GM18508 (cell line): ENCODE results near the gene GTF2H2C.
"Not testable (repeated sequence)": the region's sequence is repeated elsewhere in the genome, so short reads cannot be mapped to it uniquely, and the experiment has no call there.

Experiments
- ATAC-seq: cut with Tn5 transposase; IDR thresholded peaks from one replicate; pipeline ENCODE4 v1.9.1; 2021; ENCODE audit warnings: moderate number of reproducible peaks; ENCODE audit not compliant: insufficient read depth, unreplicated experiment

GTF2H2C gene

DNA sequence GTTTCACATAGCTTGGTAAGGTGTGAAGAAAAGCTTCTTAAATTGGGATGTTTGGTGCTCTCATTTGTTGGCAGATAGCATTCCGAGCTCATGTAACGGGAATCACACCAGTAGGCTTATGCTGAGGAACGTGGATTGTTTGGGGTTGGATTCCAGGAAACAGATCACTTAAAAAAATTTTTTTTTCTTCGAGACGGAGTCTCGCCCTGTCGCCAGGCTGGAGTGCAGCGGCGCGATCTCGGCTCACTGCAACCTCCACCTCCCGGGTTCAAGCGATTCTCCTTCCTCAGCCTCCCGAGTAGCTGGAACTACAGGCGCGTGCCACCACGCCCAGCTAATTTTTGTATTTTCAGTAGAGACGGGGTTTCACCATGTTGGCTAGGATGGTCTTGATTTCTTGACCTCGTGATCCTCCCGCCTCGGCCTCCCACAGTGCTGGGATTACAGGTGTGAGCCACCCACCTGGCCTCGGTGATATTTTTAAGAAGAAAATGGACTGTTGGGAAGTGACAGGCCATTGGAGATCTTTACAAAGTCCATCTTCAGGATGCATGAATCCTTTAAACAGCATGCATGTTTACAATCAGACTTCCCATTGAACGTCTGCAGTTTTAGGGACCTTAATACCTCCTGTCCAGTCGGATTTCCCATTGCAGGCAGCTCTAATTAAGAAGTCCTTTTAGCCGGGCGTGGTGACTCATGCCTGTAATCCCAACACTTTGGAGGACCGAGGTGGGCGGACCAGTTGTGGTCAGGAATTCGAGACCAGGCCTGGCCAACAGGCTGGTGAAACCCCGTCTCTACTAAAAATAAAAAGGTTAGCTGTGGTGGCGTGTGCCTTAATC is 818 bp downstream of the GTF2H2C start:
- not testable (repeated sequence) for ATAC-seq

DNA sequence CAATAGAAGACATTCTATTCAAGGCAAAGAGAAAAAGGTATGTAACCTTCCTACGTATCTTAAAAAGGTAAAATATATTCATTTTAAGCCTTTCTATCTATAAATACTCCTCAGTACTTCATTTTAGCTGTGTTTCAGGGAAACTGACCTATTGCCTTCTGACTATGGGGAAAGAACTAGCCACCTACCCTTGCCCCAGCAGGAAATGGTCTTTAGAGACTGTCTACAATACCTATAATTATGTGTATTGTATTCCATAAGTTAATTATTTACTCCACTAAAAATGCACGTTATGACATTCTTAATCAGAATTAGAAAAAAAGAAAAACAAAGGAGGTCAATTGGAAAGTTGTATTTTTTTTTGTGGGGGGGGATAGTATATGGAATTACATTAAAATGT is 6.2 kb downstream of the GTF2H2C start:
- not testable (repeated sequence) for ATAC-seq

DNA sequence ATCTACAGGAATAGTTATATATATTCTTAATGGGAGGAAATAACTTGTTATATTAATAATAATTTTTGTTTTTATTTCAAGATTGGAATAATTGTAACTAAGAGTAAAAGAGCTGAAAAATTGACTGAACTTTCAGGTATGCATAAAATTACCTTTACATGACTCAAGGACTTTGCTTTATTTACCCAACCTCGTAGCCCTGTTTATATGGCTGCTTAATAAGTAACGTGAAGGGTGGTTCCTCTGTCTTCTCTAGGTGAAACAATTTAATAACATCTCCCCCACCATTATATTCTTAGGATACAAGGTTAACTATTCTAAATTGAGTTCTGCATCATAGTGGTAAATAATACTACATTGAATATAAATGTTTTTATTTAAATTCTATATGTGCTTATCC is 8.1 kb downstream of the GTF2H2C start:
- not testable (repeated sequence) for ATAC-seq

DNA sequence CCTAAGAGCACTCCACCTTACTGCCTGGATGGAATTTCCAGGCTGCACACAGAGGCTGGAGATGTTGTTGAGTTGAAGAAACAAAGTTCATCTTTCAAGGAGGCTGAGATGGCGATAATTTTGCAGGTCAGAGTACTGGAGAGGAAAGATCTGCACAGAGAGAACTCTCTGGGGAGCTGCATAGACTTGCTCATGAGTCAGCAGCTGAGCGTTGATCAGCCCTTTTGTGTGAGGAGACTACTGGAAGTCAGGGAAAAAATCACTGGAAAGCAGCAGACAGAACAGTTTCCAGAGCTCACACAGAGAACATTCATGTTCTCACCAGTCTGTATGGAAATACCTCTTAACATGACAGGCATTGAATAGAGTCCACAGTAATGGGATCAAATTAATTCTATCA is 23.4 kb downstream of the GTF2H2C start:
- ATAC-seq, result not testable (repeated sequence)

DNA sequence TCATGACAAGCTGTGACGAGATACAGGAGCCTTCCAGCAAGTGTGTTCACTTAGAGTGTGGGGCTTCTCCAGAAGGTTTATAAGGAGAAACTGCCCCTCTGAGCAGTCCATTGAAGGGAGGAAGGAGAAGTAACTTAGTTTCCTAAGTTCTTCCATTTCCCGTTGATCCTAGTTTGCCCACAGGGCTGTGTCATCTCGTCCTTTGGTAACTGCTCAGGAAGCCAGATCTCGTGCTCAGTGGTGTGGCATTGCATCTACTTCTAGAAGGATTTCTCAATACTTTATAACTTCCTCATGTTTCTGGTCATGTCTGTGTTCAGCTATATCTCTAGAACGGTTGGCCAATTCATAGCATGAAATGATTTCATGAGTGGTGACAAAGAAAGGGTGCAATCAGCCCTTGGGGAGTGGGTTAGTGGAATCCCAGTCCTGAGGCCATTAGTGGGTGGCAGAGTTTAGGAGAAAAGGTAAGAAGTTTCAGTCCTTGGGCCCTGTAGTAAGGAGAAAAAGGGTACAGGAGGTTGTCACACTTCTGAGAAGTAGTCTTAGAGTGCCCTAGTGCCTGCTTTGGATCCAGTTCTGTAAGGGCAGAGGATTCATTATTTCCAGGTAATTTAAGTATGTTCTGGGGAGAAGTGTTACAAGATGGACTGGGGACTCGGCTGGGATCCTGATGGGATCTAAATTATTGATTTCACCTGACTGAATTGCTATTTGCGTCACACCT is 36.3 kb downstream of the GTF2H2C start:
- not testable (repeated sequence) for ATAC-seq

DNA sequence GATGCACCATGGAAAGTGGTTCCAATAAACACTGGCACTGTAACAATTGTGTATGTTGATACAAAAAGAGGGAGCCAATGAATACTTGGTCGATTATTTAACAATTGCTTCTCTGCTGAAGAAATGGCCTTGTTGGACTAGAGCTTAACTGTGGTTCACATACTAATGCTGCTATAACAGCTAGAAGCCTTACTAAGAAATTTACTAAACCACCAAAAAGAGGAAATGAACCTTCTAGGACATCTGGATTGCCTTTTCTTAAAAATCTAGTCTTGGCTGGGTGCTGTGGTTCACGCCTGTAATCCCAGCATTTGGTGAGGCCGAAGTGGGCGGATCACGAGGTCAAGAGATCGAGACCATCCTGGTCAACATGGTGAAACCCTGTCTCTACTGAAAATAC is 42.0 kb downstream of the GTF2H2C start:
- peak; percentile 66 for ATAC-seq

DNA sequence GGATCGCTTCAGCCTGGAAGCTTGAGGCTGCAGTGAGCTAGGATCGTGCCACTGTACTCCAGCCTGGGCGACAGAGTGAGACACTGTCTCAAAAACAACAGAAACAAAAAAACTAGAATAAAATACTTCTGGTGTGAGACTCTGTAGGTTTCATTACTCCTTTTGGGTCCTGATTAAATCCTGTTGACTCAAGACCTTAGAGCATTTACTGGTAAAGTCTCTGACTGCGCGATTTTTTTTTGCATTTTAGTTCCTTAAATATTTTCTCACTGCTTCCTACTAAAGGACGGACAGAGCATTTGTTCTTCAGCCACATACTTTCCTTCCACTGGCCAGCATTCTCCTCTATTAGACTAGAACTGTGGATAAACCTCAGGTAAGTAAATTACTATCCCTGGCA is 46.8 kb downstream of the GTF2H2C start:
- not testable (repeated sequence) for ATAC-seq

DNA sequence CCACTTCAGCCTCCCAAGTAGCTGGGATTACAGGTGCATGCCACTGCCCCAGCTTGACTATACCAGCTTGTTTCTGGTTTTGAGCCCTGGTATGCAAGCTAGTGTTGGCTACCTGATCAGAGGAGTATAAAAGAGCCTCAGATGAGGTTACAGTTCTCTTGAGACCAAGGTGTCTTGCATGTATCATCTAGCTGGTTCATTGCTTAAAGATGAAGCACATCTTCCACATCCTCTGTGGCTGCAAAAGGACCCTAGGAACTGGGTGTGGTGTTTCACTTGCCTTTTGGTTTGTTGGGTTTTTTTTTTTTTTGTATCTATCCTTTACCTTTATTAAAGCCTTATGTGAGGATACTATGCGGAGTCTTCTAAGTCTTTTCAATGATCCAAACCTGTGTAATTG is 47.8 kb downstream of the GTF2H2C start:
- ATAC-seq, result not testable (repeated sequence)

DNA sequence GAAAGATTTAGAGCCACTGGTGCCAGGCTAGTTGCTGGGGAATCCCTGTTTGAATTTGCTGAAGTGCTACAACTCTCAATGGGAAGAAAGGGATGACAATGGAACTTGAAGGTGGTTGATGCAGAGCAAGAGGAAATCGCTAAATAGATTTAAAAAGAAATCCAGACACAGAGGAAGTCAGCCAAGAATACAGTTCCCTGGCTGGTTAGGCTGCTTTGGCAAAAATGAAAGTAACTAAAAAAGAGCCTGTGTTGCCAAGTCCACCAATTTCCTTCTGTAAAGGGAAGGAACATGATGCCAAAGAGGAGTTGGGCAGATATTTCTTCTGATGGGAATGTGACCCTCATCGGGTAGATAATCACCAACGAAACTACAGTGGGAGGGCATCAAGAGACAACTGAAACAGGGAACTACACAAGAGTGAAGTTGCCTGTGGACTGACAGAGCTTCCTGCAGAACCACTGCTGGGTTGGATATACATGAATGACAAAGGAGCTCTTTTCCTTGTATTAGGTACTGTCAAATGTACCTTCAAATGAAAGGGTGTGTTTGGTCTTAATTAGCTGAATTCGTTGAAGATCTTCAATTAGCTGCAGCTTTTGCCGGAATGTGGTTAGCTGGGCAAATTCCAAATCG is 49.0 kb downstream of the GTF2H2C start:
- ATAC-seq, result not testable (repeated sequence)

DNA sequence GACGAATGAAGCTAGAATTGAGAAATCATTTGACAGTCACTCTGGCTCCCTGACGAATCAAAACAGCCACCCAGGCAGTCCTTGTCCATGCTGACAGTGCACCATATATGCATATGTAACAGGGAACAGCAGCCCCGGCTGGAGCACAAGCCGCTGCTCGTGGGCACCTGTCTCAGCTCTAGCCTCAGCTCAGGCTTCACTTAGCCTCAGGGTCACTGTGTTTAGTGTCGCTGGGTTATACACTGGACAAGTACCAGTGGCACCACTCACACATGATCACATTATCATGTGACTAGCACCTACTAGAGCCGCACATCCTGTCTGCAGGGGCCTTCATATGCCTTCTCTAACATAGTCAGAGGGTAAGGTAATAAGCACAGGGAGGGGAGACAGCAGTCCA is 54.9 kb downstream of the GTF2H2C start:
- not testable (repeated sequence) for ATAC-seq

DNA sequence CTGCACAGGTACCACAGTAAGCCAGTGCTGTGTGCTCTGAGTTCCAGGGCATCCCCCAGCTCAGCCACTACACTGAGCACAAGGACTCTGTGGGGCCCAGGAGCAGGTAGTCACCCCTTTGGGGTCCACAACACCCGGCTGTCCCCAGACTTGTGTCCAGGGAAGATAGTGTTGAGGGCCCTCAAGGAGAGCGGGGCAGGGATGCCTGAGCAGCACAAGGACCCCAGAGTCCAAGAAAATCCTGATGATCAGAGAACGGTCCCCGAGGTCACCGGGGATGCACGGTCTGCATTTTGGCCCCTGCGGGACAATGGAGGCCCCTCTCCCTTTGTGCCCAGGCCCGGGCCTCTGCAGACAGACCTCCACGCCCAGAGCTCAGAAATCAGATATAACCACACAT is 71.9 kb downstream of the GTF2H2C start:
- not testable (repeated sequence) for ATAC-seq
